Testis (tissue), 2 donors: ENCODE data around the gene PDSS1.
A peak's percentile ranks its signal among the peaks of the same experiment; 100 is the strongest.
"Not testable (repeated sequence)": the region's sequence is repeated elsewhere in the genome, so short reads cannot be mapped to it uniquely, and the experiment has no call there.

ENCODE experiments used
- CTCF ChIP-seq, 3 experiments: fragments of 450-650 bp in 2 of 3; fragments of 200-600 bp in 1 of 3; sonication (generic) in 1 of 3; IDR thresholded peaks; one replicate each; pipeline ENCODE4 v1.5.1; 2016 to 2019; ENCODE audit warnings: antibody characterized with exemption in 3 of 3, mild to moderate bottlenecking in 2 of 3, moderate library complexity in 1 of 3
- POLR2A ChIP-seq: fragments of 450-650 bp; IDR thresholded peaks from one replicate; pipeline ENCODE4 v1.6.1; 2017; ENCODE audit warnings: antibody characterized with exemption, mild to moderate bottlenecking, moderate library complexity

DNA sequence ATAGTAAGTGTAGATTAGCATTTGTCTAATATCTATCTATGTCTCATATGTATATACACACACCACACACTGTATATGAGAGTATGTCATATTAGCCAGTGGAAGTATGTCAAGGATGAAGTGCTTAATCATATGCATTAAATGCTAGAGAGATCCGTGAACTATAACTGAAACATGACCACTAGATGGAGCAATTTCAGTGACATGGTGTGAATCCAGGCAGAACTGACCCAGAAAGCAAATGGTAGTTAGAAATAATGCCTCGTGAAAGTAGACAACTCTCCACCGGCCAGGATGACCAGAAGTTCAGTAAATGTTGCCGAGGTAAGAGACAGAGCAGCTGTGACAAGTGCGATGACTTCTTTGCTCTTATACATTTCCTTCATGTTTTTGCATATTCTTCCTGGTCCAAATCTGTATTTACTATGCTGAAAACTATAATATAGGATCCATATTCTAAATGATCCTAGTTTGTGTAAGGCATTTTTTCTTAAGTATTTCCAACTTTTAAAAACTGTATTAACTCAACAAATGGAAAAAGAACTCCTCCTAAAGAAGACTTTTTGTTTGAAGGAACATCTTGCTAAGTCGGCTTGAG is 12.7 kb upstream of the PDSS1 start:
- peak in 2 of 3 experiments; percentile 36 to 44 for TF ChIP-seq CTCF (IDR thresholded peaks at IDR 0.05)
- TF ChIP-seq POLR2A = not testable (repeated sequence)
